NT2/D1 (cell line): Measurements from ENCODE around the gene CAMTA1.

ENCODE experiments used
- SUZ12 ChIP-seq: IDR thresholded peaks from 2 replicates; pipeline ENCODE4 v1.6.1; 2011; ENCODE audit not compliant: insufficient read length, insufficient read depth; ENCODE audit errors: extremely low read depth
- YY1 ChIP-seq: IDR thresholded peaks from 2 replicates; pipeline ENCODE4 v1.6.1; 2011; ENCODE audit not compliant: insufficient read length, insufficient read depth
- ZNF274 ChIP-seq: IDR thresholded peaks from 2 replicates; pipeline ENCODE4 v1.6.1; 2011; ENCODE audit warnings: mild to moderate bottlenecking, low read depth, low read length

GRCh38 chr1:7447093-7447492 lies 661.8 kb downstream of the CAMTA1 start:
- TF ChIP-seq YY1, result no peak
- TF ChIP-seq ZNF274, result no peak
- no peak for TF ChIP-seq SUZ12
